H9 (cell line): ENCODE results near the gene HMGB4. TPM values are rescaled to one million over a fixed set of nuclear protein-coding genes. Genes with fewer than 3 reads are reported as not detected.

Source experiments
- DNase-seq: peaks from one replicate; pipeline ENCODE4 v3.0.0-alpha.2; 2017
- H2AFZ ChIP-seq: one replicate; pipeline ENCODE4 v1.6.1; 2013; ENCODE audit warnings: mild to moderate bottlenecking, low read length, control low read depth, moderate library complexity
- H2AK5ac ChIP-seq: 2 replicates; pipeline ENCODE4 v1.6.1; 2013; ENCODE audit warnings: low read length, control low read depth, mixed read lengths; ENCODE audit not compliant: insufficient read length
- H2BK120ac ChIP-seq: one replicate; pipeline ENCODE4 v1.6.1; 2013; ENCODE audit warnings: low read depth, mild to moderate bottlenecking, low read length, control low read depth, inconsistent platforms; ENCODE audit not compliant: poor library complexity, severe bottlenecking
- H2BK12ac ChIP-seq: 2 replicates; pipeline ENCODE4 v1.6.1; 2013; ENCODE audit warnings: low read length, control low read depth, mixed read lengths, low read depth; ENCODE audit not compliant: insufficient read length
- H2BK15ac ChIP-seq: 2 replicates; pipeline ENCODE4 v1.6.1; 2013; ENCODE audit warnings: low read depth, low read length, control low read depth
- H2BK20ac ChIP-seq: one replicate; pipeline ENCODE4 v1.6.1; 2013; ENCODE audit warnings: low read depth, mild to moderate bottlenecking, low read length, control low read depth, inconsistent platforms; ENCODE audit not compliant: poor library complexity, severe bottlenecking
- H2BK5ac ChIP-seq: 2 replicates; pipeline ENCODE4 v1.6.1; 2013; ENCODE audit warnings: low read length, control low read depth, mixed read lengths; ENCODE audit not compliant: insufficient read length
- H3K14ac ChIP-seq: 2 replicates; pipeline ENCODE4 v1.6.1; 2013; ENCODE audit warnings: low read length, control low read depth; ENCODE audit not compliant: insufficient read depth
- H3K18ac ChIP-seq: 2 replicates; pipeline ENCODE4 v1.6.1; 2013; ENCODE audit warnings: low read depth, mild to moderate bottlenecking, mixed read lengths, low read length, control low read depth; ENCODE audit not compliant: insufficient read length
- H3K23ac ChIP-seq: 2 replicates; pipeline ENCODE4 v1.6.1; 2013; ENCODE audit warnings: low read length, control low read depth, mixed read lengths, low read depth; ENCODE audit not compliant: insufficient read length
- H3K23me2 ChIP-seq: 2 replicates; pipeline ENCODE4 v1.6.1; 2013; ENCODE audit warnings: low read depth, mild to moderate bottlenecking, mixed read lengths, low read length, control low read depth; ENCODE audit not compliant: insufficient read length, poor library complexity, severe bottlenecking
- H3K27ac ChIP-seq: 2 replicates; pipeline ENCODE4 v1.5.1; 2013; ENCODE audit warnings: low read length, control low read depth, mixed read lengths, low read depth; ENCODE audit not compliant: insufficient read length
- H3K27me3 ChIP-seq: 2 replicates; pipeline ENCODE4 v1.6.1; 2013; ENCODE audit warnings: low read length, control low read depth, inconsistent platforms; ENCODE audit not compliant: insufficient read depth
- H3K4ac ChIP-seq: 2 replicates; pipeline ENCODE4 v1.6.1; 2013; ENCODE audit warnings: low read depth, mild to moderate bottlenecking, control low read depth, inconsistent platforms, low read length, moderate library complexity
- H3K4me1 ChIP-seq: 2 replicates; pipeline ENCODE4 v1.6.1; 2013; ENCODE audit warnings: low read length, control low read depth, inconsistent platforms; ENCODE audit not compliant: insufficient read depth
- H3K4me2 ChIP-seq: 2 replicates; pipeline ENCODE4 v1.6.1; 2013; ENCODE audit warnings: low read length, control low read depth, mixed read lengths; ENCODE audit not compliant: insufficient read length, insufficient read depth
- H3K56ac ChIP-seq: 2 replicates; pipeline ENCODE4 v1.6.1; 2013; ENCODE audit warnings: low read depth, mild to moderate bottlenecking, mixed read lengths, low read length, control low read depth; ENCODE audit not compliant: insufficient read length
- H3K79me1 ChIP-seq: 2 replicates; pipeline ENCODE4 v1.6.1; 2013; ENCODE audit warnings: low read depth, mild to moderate bottlenecking, moderate library complexity, low read length, control low read depth, inconsistent platforms; ENCODE audit not compliant: insufficient read depth, poor library complexity, severe bottlenecking
- H3K79me2 ChIP-seq: 2 replicates; pipeline ENCODE4 v1.6.1; 2013; ENCODE audit warnings: low read length, control low read depth, inconsistent platforms; ENCODE audit not compliant: insufficient read depth
- H3K9ac ChIP-seq: 2 replicates; pipeline ENCODE4 v1.6.1; 2013; ENCODE audit warnings: low read length, control low read depth, mixed read lengths; ENCODE audit not compliant: insufficient read length; ENCODE audit errors: extremely low read depth
- H3K9me3 ChIP-seq: one replicate; pipeline ENCODE4 v1.6.1; 2013; ENCODE audit warnings: low read depth, low read length, inconsistent platforms; ENCODE audit not compliant: control insufficient read depth
- H3T11ph ChIP-seq: one replicate; pipeline ENCODE4 v1.6.1; 2013; ENCODE audit warnings: mild to moderate bottlenecking, low read length, control low read depth, inconsistent platforms
- H4K20me1 ChIP-seq: one replicate; pipeline ENCODE4 v1.6.1; 2013; ENCODE audit not compliant: control insufficient read depth, insufficient read length, insufficient read depth
- H4K5ac ChIP-seq: 2 replicates; pipeline ENCODE4 v1.6.1; 2013; ENCODE audit warnings: low read depth, mild to moderate bottlenecking, mixed read lengths, low read length, control low read depth; ENCODE audit not compliant: insufficient read length
- H4K8ac ChIP-seq: replicated peaks from 2 replicates; pipeline ENCODE4 v1.6.1; 2013; ENCODE audit warnings: low read length, control low read depth, mixed read lengths, low read depth; ENCODE audit not compliant: insufficient read length
- H4K91ac ChIP-seq: 2 replicates; pipeline ENCODE4 v1.6.1; 2013; ENCODE audit warnings: low read depth, mild to moderate bottlenecking, moderate library complexity, mixed read lengths, low read length, control low read depth; ENCODE audit not compliant: insufficient read length
- H3K27ac Mint-ChIP-seq, 3 experiments: 2 replicates in 2 of 3; 3 replicates in 1 of 3; pipeline ENCODE4 v1.8.0; 2020 to 2021; ENCODE audit warnings: mixed read lengths in 3 of 3, mild to moderate bottlenecking in 1 of 3, moderate library complexity in 1 of 3
- H3K27me3 Mint-ChIP-seq: 2 replicates; pipeline ENCODE4 v1.8.0; 2021; ENCODE audit warnings: low read depth, mild to moderate bottlenecking, moderate library complexity, mixed read lengths
- H3K36me3 Mint-ChIP-seq, 3 experiments: 2 replicates in 2 of 3; 3 replicates in 1 of 3; pipeline ENCODE4 v1.8.0; 2020 to 2021; ENCODE audit warnings: low read depth in 3 of 3, mixed read lengths in 3 of 3; ENCODE audit not compliant: insufficient read depth in 1 of 3
- H3K4me1 Mint-ChIP-seq, 2 experiments: 2 replicates each; pipeline ENCODE4 v1.8.0; 2020; ENCODE audit warnings: mixed read lengths in 2 of 2
- H3K4me3 Mint-ChIP-seq, 2 experiments: 2 replicates in 1 of 2; 3 replicates in 1 of 2; pipeline ENCODE4 v1.8.0; 2020 to 2021; ENCODE audit warnings: mild to moderate bottlenecking in 2 of 2, mixed read lengths in 2 of 2, moderate library complexity in 1 of 2
- H3K9me3 Mint-ChIP-seq, 2 experiments: 2 replicates in 1 of 2; 3 replicates in 1 of 2; pipeline ENCODE4 v1.8.0; 2020; ENCODE audit warnings: mild to moderate bottlenecking in 2 of 2, mixed read lengths in 2 of 2, moderate library complexity in 1 of 2
- CTCF ChIP-seq: fragments of 200-600 bp; sonication (generic); conservative IDR thresholded peaks from 3 replicates; pipeline ENCODE4 v1.8.0; 2021; ENCODE audit warnings: antibody characterized with exemption, mild to moderate bottlenecking
- WGBS: extraction: QIAGEN DNeasy Blood & Tissue Kit; methylation state at CpG from one replicate; pipeline ENCODE4 v1.1.7; 2013; ENCODE audit warnings: missing lambda C conversion rate, low lambda C conversion rate, mixed read lengths; ENCODE audit not compliant: insufficient read length; ENCODE audit errors: extremely low coverage; 5-methylcytosine and 5-hydroxymethylcytosine counted together
- total RNA-seq: library from RNA; stranded (reverse); gene quantifications from 2 replicates; pipeline ENCODE4 v1.2.1, GENCODE V29; 2021

The HMGB4 gene
- total RNA-seq, 1 experiment from 2014 or later: not detected

- Histone ChIP-seq H2AK5ac (no peak overlapping the region), H3K56ac (no peak overlapping the region), H2BK120ac (no peak overlapping the region), H4K8ac (no peak overlapping the region), H2AFZ (no peak overlapping the region), H3K4me2 (no peak overlapping the region), H3K14ac (no peak overlapping the region), H2BK5ac (no peak overlapping the region), H3K23me2 (no peaks in the 10 kb centered on the region), H3K4ac (no peak overlapping the region), H3K18ac (no peak overlapping the region), H3K27ac (no peak overlapping the region), H3K27me3 (no peaks in the 10 kb centered on the region), H3K23ac (no peak overlapping the region), H3K9me3 (peaks cover 5% of the 10 kb centered on the region), H3K9ac (no peak overlapping the region), H4K91ac (no peak overlapping the region), H2BK20ac (no peak overlapping the region), H3K79me1 (no peaks in the 10 kb centered on the region), H2BK12ac (no peak overlapping the region), H4K5ac (no peak overlapping the region), H3K79me2 (no peaks in the 10 kb centered on the region), H4K20me1 (no peaks in the 10 kb centered on the region), H3K4me1 (no peaks in the 10 kb centered on the region), H3T11ph (no peak overlapping the region), H2BK15ac (no peak overlapping the region)
- no peak for TF ChIP-seq CTCF
- Mint-ChIP-seq H3K27me3 (peaks cover 1% of the 10 kb centered on the region; the same call in 1 of the 2 replicates), H3K36me3 (peaks cover 23 to 33% (median 31%) of the 10 kb centered on the region in 3 experiments), H3K27ac (no peak overlapping the region), H3K9me3 (peaks cover 40 to 42% of the 10 kb centered on the region in 2 experiments), H3K4me3 (no peak overlapping the region; a peak in 1 of 5 replicates), H3K4me1 (no peaks in the 10 kb centered on the region)
- no peak for DNase-seq
- WGBS: no CpG with 5 or more reads among the region's 5 CpGs
These were observed 35.2 kb upstream of the HMGB4 start for GRCh38 chr1:33828654-33829053.
